ENCODE data around the gene SLC25A25.
"Not testable (repeated sequence)": the region's sequence is repeated elsewhere in the genome, so short reads cannot be mapped to it uniquely, and the experiment has no call there.

SLC25A25 gene

DNA sequence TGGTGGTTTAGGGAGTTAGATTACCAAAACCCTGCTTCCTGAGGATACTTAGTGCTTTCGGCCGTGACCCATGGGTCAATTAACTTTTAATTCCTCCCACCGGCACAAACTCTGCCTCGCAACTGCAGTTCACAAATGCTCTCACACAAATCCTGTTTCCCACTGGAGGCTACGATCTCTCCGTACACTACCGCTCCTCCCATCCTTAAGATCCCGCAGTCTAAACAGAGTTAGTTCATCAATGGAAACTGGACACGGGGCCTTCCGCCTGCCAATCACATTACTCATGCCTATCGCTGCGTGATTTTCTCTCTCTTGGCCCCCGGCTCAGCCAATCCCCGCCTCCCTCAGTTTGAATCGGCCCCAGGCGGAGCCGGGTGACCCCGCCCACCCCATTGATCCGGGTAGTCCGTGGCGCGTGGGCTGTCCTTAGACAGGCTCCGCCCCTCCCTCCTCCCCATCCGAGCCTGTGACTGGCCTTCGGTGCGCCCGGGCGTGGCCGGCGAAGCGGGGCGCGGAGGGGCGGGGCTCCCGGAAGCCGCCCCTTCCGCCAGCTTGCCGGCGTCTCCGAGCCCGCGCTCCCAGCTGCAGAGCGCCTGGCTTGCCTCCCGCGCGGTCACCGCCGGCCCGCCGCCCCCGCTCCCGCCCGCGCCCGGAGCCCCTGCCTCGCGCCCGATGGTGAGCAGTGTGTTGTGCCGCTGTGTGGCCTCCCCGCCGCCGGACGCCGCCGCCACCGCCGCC, at the start of gene SLC25A25:
TSS of gene SLC25A25 (plus strand) at position 588 of the 741 bp plus-strand sequence. CDS start at position 676, 88 bp downstream.
- ATAC-seq: peak; percentile 77 to 83

DNA sequence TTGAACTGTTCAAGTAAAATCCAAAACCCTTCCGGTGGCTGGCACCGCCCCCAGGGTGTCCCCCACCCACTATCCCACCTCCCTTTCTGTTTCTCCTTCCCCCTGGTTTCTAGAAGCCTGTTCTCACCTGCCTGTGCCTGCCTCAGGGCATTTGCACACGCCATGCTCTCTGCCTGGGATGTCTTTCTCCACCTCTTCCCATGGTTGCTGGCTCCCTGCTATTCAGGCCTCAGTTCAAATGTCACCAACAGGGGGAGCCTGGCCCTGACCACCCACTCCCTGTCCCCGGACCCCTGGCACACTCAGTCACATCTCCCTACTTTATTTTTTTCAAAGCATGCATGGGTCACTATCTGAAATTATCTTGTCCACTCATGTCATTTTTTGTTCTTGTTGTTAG, 47.3 kb upstream of the SLC25A25 start:
- no peak for ATAC-seq

DNA sequence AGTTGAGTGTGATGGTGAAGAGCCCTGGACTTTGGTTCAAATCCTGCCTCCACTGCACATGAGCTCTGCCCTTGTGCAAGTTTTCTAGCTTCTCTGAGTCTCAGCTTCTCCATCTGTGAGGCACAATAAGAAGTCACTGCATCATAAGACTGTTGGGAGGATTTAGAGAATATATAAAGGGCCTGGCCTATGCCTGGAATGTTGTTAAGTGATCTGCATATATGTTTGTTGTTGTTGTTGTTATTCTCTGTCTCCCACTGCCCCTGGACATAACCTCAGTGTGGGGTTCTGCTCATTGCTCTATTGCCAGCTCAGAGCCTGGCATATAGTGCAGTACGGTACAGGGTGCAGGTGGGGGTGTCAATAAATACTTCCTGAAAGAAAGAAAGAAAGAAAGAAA, 46.9 kb upstream of the SLC25A25 start:
- ATAC-seq: no peak

DNA sequence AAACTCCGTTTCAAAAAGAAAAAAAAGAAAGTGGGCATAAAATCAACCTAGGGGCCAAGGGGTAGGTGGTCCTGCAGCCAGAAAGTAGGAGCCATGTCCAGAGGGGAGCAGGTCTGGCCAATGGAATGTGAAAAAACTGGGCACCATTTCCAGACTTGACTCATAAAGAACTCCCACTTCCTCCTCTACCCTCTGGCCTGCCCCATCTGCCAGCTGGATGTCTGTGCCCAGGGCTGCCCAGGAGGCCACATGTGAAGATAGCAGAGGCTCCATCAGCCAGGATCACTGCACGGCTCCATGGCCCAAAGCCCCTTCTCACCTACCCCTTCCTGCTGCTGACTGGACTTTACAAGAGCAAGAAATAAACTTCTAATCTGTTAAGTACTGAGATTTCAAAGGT, 45.1 kb upstream of the SLC25A25 start:
- no peak for ATAC-seq

DNA sequence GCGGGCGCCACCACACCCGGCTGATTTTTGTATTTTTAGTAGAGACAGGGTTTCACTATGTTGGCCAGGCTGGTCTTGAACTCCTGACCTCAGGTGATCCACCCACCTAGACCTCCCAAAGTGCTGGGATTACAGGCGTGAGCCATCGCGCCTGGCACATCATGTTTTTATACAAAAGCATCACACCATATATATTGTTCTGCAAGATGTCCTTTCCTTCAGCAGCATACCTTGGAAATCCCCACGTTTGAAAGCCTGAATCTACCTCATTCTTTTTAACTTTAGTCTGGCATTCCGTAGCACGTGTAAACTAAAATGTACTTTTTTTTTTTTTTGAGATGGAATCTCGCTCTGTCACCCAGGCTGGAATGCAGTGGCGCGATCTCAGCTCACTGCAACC, 44.4 kb upstream of the SLC25A25 start:
- ATAC-seq: not testable (repeated sequence)

DNA sequence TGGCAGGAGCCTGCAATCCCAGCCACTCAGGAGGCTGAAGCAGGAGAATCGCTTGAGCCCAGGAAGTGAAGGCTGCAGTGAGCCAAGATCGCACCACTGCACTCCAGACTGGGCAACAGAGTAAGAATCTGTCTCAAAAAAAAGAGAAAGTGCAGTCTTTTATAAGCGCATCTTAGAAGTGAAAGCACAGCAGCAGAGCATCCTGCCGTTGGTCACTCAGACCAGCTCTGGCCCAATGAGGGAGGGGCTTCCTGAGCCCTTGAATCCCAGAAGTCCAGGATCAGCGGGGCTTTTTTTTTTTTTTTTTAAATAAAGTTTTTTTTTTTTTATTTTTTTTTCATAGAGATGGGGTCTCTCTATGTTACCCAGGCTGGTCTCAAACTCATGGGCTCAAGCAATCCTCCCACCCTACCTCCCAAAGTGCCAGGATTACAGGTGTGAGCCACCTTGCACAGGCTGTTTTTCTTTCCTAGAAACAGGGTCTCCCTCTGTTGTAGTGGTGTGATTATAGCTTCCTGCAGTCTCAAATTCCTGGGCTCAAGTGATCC, 43.2 kb upstream of the SLC25A25 start:
- no peak for ATAC-seq

DNA sequence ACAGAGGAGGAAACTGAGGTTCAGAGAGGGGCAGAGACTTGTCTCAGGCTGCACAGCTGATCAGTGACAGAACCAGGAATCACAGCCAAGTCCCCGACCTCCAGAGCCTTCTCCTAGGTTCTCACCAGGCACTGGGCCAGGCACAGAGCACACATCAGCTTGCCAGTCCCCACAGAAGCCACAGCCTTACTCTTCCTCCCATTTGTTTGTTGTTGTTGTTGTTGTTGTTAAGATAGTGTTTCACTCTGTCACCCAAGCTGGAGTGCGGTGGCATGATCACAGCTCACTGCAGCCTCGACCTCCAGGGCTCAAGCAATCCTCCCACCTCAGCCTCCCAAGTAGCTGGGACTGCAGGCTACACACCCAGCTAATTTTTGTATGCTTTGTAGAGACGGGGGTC, 42.3 kb upstream of the SLC25A25 start:
- no peak for ATAC-seq

DNA sequence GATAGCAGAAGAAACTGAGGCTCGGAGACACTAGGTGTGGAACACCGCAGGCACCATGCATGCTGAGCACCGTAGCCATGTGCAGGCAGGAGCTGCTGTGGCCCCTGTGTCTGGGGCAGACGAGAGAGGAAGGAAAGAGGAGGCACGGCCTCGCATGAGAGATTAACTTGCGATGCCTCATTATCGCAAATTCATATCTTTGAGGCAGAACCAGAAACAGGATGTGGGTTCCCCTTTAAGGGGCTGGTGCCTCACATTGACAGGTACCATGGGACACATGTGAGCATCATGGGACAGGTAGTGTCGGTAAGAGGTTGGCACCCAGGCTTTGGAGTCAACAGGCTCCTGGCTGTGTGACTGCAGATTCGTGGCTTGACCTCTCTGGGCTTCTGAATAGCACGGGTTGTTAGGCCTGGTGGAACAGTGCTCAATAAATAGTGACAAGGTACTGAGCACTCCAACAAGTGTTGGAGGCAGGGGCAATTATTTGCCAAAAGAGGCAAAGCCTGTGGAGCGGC, 41.7 kb upstream of the SLC25A25 start:
- ATAC-seq: peak; percentile 69 to 73

DNA sequence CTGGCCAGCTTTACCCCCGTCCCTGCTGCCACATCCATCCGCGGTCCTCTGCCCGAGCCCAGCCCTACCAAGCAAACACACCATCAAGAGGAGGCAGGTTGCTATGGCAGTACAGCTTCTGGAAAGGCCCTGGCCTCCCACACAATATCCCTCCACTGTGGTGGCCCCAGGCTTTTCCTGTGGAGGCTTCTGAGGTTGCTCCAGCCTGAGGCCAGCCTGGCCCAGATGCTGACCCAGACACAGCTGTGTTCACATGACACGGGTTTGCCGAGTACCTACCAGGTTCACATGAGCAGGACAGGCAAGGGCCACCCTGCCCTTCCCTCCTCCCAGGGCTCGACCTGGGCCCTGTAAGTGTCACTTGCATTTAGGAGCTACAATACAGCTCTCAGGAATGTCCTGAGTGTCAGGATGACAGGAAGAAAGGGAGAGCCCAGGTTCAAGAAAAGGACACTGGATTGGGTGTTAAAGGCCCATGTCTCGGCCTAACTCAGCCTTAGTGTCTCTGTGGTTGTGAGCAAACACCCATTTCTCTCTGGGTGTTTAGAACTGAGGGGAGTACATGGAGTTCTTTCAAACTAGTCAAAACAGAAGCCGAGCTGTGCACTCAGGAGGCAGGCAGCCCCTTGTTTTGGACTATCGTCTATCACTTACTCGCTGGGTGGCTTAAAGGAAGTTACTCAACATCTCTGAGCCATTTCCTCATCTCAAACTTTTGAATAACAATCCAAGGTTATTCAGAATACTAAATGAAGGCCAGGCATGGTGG, 41.1 kb upstream of the SLC25A25 start:
- peak; percentile 50 to 54 for ATAC-seq

DNA sequence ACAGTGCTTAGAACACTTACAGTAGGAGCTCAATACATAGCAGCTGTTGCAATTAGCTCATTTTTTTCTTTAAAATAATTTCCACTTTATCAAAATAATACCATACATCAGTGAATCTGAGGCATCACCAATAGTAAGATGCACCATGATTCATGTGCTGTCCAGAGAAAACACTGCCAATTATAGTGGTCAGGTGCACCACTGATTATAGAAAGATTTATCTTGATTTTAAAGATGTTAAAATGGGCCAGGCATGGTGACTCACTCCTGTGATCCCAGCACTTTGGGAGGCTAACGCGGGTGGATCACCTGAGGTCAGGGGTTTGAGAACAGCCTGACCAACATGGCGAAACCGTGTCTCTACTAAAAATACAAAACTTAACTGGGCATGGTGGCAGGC, 40.3 kb upstream of the SLC25A25 start:
- no peak for ATAC-seq

DNA sequence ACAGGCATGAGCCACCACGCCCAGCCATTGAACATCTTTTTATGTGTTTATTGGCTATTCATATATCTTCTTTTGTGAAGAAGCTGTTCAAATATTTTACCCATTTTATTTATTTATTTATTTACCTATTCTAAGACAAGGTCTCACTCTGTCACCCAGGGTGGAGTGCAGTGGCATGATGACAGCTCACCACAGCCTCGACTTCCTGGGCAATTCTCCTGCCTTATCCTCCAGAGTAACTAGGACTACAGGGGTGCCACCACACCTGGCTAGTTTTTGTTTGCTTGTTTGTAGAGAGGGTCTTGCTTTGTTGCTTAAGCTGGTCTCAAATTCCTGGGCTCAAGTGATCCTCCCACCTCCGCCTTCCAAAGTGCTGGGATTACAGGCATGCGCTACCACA, 34.4 kb upstream of the SLC25A25 start:
- ATAC-seq: no peak

DNA sequence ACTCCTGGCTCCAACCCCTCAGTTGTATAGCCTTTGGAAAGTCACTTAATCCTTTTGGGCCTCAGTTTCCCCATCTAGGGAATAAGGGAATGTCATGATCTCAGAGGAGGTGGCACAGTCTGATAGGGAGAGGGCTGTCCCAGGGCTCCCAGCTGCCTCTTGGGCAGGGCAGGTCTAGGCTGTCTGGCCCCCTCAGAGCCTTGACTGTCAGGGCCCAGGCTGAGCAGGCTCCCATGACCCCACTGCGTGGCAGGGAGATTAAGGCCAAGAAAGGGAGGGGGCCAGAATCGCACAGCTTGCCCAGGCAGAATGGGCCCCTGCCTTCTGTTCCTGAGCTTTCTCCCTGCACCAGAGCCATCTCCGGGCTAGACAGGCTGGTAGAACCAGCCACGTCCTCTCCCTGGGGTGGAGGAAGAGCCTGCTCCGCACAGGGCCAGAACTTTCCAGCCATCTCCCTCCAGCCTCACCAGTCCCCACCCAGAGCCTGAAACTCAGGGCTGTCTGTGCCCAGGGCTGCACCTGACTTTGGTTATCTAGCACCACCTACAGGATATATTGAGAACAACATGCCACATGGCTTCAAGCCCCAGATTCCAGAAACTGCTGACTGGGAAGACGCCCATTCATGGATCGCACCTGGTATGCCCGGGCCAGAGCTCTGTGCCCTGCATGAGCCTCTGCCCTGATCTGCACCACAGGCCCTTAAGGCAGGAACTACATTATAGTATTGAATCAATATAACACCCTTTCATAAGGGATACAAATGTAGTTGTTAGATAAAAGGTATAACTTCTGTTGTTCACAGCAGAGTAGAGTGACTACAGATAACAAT, 33.0 kb upstream of the SLC25A25 start:
- peak; percentile 46 to 49 for ATAC-seq

DNA sequence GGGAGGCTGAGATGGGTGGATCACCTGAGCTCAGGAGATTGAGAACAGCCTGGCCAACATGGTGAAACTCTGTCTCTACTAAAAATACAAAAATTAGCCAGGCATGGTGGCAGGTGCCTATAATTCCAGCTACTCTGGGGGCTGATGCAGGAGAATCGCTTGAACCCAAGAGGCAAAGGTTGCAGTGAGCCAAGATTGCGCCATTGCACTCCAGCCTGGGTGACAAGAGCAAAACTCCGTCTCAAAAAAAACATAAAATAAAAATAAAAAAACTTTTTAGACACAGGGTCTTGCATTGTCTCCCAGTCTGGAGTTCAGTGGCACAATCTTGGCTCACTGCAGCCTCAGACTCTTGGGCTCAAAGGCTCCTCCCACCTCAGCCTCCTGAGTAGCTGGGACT, 31.5 kb upstream of the SLC25A25 start:
- not testable (repeated sequence) for ATAC-seq

DNA sequence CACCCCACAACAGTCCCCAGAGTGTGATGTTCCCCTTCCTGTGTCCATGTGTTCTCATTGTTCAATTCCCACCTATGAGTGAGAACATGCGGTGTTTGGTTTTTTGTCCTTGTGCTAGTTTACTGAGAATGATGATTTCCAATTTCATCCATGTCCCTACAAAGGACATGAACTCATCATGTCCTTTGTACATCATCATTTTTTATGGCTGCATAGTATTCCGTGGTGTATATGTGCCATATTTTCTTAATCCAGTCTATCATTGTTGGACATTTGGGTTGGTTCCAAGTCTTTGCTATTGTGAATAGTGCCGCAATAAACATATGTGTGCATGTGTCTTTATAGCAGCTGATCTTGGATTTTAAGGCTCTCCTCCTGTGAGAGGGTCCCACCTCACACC, 27.2 kb upstream of the SLC25A25 start:
- ATAC-seq: not testable (repeated sequence)

DNA sequence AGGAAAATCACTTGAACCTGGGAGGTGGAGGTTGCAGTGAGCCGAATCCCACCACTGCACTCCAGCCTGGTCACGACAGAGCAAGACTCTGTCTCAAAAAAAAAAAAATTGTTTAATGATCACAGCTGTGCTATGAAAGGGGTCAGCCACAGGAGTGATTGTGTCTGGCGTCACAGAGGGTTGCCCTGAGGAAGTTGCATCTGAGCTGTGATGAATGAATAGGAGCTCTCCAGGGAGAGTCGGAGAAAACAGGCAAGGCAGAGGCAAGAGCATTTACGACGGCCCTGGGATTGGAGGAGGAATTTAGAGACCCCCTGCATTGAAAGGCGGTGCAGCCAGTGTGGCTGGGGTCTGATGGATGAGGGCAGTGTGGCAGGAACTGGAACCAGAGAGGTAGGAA, 26.0 kb upstream of the SLC25A25 start:
- ATAC-seq: no peak

DNA sequence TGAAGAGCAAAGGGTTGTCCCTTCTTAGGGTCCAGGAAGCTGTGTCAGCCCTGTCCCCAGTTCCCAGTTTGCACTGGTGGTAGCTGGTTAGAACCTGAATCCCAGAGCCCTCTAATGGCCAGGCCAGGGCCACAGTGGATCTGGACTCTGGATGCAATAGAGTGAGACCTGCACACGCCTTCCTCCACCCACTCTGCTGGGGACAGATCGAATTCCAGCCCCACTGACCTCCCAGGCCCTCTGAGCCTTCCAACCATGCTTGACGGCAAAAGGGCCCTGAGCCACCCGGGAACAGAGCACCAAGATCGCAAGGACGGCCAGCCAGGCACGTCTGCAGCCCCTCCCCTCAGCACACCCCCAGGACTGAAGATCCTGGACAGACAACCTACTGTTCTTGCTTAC, 24.6 kb upstream of the SLC25A25 start:
- no peak for ATAC-seq

DNA sequence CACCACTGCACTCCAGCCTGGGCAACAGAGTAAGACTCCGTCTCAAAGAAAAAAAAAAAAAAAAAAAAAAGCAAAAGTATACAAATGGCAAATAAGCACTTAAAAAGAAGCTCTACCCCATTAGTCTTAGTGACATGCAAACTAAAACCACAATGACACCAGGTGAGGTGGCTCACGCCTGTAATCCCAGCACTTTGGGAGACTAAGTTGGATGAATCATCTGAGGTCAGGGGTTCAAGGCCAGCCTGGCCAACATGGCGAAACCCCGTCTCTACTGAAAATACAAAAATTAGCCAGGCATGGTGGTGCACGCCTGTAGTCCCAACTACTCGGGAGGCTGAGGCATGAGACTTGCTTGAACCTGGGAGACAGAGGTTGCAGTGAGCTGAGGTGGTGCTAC, 22.6 kb upstream of the SLC25A25 start:
- ATAC-seq: not testable (repeated sequence)

DNA sequence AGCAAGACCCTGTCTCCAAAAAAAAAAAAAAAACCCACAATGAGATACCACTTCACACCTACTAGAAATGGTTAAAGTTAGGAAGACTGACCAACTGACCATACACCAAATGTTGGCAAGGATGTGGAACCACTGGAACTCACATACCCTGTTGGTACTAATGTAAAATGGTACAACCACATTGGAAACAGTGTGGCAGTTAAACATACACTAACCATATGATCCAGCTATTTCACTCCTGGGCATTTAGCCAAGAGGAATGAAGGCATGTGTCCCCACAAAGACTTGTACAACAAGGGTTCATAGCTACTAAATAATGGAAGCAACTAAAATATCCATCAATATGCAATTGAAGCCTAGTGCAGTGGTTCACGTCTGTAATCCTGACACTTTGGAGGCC, 22.2 kb upstream of the SLC25A25 start:
- no peak for ATAC-seq

DNA sequence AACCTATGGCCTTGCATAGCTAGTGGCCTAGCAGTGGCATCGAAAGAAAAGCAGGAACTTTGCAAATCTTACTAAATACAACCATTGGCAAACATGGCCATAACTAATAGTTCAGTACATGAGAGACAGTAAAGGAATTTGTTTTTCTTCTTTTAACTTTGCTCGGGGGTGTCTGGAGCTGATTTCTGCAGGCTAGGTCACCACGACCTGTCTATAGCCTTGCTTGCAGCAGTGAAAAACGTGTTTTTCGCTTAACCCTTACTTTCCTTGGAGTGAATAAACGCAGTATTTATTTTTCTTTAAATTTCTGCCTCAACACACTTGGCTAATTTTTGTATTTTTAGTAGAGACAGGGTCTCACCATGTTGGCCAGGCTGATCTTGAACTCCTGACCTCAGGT, 20.8 kb upstream of the SLC25A25 start:
- ATAC-seq: no peak

DNA sequence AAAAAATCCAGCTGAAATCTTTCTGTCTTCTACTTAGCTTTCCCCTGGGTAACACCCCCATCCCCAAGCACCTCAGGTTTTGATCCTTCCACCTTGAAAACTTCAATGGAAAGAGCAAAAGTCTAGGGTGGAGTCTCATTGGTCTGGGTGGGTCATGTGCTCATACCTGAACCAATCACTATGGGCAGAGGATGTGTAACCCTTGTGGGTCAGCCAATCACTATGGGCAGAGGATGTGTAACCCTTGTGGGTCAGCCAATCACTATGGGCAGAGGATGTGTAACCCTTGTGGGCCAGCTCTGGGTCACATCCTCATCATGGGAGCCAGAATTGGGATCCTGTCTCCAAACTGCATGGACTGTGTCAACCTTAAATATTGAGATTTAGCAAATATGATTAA, 19.4 kb upstream of the SLC25A25 start:
- peak; percentile 60 to 73 for ATAC-seq

DNA sequence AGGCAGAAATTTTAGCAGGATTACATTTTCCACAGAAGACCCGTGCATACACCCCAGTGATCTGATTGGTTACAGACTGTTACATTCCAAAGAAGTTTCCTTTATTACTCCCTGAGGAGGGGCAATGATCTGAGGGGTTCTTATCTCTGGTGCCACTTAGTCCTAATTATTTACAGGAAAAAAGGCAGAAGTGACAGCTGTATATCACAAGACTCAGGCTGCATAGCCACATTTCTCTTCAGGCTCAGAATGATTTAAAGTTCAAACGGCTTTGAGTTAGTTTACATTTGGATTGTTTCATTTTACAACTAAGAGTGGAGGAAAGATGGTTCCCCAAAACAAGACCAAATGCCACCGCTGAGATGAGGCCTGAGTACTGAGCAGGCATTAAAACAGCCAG, 18.2 kb upstream of the SLC25A25 start:
- no peak for ATAC-seq

DNA sequence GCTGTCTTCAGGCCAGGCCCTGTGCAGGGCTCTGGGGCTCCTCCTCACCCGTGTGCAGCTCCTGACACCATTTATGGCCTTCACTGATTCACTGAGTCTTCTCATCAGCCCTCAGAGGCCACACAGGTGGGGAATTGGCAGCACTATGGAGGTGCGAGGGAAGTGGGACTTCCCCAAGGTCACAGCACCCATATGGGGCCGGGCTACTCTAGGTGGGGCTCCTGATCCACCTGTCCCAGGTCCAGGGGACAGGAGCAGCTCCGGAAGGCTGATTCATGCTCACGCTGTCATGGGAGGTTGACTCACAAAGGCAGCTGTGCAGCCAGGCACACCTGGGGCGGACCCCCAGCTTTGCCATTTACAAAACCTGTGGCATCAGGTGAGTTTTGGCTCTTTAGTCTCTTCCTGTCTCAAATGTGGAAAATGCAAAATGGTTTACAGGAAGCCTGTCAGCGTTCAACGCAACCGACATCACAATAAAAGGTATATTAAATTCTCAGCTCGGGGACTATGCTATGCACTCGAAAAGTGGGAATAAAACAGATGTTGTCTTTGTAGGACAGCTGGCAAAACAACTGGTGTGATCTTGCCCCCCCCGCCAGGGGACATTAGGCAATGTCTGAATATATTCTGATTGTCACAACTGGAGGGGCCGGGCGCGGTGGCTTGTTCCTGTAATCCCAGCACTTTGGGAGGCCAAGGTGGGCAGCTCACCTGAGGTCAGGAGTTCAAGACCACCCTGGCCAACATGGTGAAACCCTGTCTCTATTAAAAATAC, 15.9 kb upstream of the SLC25A25 start:
- no peak for ATAC-seq

Measured in activated CD4-positive, CD25-positive, alpha-beta regulatory T cell treated with anti-CD3 and anti-CD28 coated beads, Interleukin-2, amount 50 U/mL, for 24 hours (primary cell).